ENCODE measurements around the gene UBQLN4. TPM values are rescaled to one million over a fixed set of nuclear protein-coding genes. Genes with fewer than 3 reads are reported as not detected.
A peak's percentile ranks its signal among the peaks of the same experiment; 100 is the strongest.

UBQLN4 gene
- total RNA-seq, 1 donor from 2014 or later, result 43.7 TPM

- Mint-ChIP-seq H3K9me3 (no peaks in the 10 kb centered on the region), H3K4me1 (peaks cover 44% of the 10 kb centered on the region)
These were observed 36.1 kb upstream of the UBQLN4 start for GRCh38 chr1:156089704-156090103.

DNA sequence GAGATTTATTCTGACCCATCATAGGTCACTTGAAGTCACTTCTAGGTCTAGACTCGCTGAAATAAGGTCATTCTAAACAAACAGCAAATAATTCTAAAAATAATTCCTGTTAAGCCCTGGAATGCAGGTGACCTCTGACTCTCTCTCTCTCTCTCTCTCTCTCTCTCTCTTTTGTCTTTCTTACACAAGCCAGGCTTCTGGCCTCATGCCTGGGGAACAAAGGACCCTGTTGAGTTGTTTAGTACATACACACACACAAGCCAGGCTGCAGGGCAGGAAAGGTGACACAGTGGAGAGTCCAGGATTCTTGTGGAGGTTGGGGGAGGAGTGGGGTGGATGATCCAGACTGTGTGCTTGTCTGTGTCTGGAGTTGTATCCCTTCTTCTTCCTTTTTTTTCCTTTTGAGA is 32.7 kb upstream of the UBQLN4 start:
- Mint-ChIP-seq H3K4me1 (peaks cover 58% of the 10 kb centered on the region), H3K4me3 (peak overlapping the region; percentile 100), H3K27ac (peak overlapping the region; percentile 59), H3K36me3 (peaks cover 12% of the 10 kb centered on the region), H3K27me3 (ENCODE audit: insufficient read depth, low read depth) (peaks cover 4% of the 10 kb centered on the region), H3K9me3 (no peaks in the 10 kb centered on the region)
- no peak overlapping the region for H2AFZ ChIP-seq (replicated peaks)
- H3F3A ChIP-seq (ENCODE audit: low read depth), result peaks cover 72% of the 10 kb centered on the region
- H3K36me3 ChIP-seq, result no peaks in the 10 kb centered on the region
- no peaks in the 10 kb centered on the region for H3K9me3 ChIP-seq (ENCODE audit: low read depth)
- H3K4me2 ChIP-seq, result peak overlapping the region; percentile 99
- no peak overlapping the region for H3K9ac ChIP-seq
- peak overlapping the region; percentile 29 for H3K4me3 ChIP-seq
- H4K20me1 ChIP-seq (ENCODE audit: low read depth), result peaks cover 84% of the 10 kb centered on the region
- DNase-seq (ENCODE audit: low spot score), result peak; percentile 83
- no peaks in the 10 kb centered on the region for H3K27me3 ChIP-seq
- H3K27ac ChIP-seq, result peak overlapping the region; percentile 79
- no peak for TF ChIP-seq EZH2phosphoT487 (IDR thresholded peaks at IDR 0.05)
- TF ChIP-seq EZH2 (IDR thresholded peaks at IDR 0.05), result no peak
- TF ChIP-seq CTCF (IDR thresholded peaks at IDR 0.05), result no peak
- peaks cover 36% of the 10 kb centered on the region for H3K4me1 ChIP-seq
- peaks cover 93% of the 10 kb centered on the region for H3K79me2 ChIP-seq (ENCODE audit: low read depth)

More at GRCh38 chr1:156089704-156090103, 36.1 kb upstream of the UBQLN4 start:
- no peak overlapping the region for H3K27ac Mint-ChIP-seq
- no peak overlapping the region for H3K4me3 Mint-ChIP-seq
- Histone ChIP-seq H3F3A (ENCODE audit: low read depth) (peaks cover 42% of the 10 kb centered on the region), H3K36me3 (peaks cover 6% of the 10 kb centered on the region), H3K4me2 (no peak overlapping the region), H3K27ac (peak overlapping the region; percentile 27), H4K20me1 (ENCODE audit: low read depth) (peaks cover 100% of the 10 kb centered on the region), H3K79me2 (ENCODE audit: low read depth) (peaks cover 100% of the 10 kb centered on the region), H3K4me3 (no peak overlapping the region), H3K9me3 (ENCODE audit: low read depth) (no peaks in the 10 kb centered on the region), H3K27me3 (no peaks in the 10 kb centered on the region), H3K4me1 (peaks cover 25% of the 10 kb centered on the region), H3K9ac (no peak overlapping the region), H2AFZ (replicated peaks) (no peak overlapping the region)
- DNase-seq (ENCODE audit: low spot score), result no peak
- H3K27me3 Mint-ChIP-seq (ENCODE audit: insufficient read depth, low read depth), result peaks cover 7% of the 10 kb centered on the region
- H3K36me3 Mint-ChIP-seq, result peaks cover 20% of the 10 kb centered on the region
- no peak for TF ChIP-seq CTCF (IDR thresholded peaks at IDR 0.05)
- TF ChIP-seq EZH2phosphoT487 (IDR thresholded peaks at IDR 0.05), result no peak
- no peak for TF ChIP-seq EZH2 (IDR thresholded peaks at IDR 0.05)

DNA sequence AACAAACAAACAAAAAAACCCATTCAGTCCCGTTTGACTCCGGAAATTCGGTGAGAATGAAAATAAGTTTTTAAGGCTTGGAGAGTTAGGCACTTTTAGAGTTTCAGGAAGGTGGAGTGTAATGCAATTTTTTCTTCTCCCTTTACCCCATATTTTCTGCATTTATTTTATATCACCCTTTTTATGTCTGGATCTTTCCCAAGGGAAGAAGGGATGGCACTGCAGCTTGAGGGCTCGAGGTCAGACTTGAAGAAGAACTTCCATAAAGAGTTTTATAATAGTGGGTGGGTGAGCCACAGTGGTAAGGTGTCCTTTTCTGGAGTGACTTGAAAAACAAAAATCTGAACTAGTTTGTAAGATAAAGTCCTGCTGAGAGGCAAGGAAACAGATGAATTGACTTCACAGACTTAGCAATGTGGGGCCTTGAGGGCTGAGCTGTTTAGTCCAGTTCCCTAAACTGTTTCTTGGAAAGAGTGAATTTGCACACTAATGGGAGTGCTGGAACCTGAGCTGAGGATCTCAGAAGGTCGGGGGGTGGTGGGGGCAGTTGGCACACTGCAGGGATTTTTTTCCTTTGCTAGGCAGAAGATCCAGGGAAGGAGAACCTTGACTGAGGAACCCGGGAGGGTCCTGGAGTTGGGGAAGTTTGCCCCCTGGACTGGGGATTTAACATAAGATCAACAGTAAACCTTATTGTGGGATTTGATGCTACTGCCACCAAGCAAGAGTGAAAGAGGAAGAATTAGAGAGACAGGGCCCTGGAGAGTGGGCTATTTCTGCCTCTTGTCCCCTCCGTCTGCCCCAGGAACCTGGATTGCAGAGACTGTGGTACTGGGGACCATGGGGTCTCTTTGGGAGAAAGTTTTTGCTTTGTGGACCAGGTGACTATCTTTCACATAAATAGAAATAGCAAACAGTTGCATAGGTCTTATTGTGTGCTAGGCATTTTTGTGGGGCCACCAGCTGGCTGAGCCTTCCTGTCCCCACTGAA is 30.5 kb upstream of the UBQLN4 start:
- Mint-ChIP-seq H3K9me3 (no peaks in the 10 kb centered on the region), H3K27me3 (ENCODE audit: insufficient read depth, low read depth) (peaks cover 6% of the 10 kb centered on the region), H3K36me3 (peaks cover 12% of the 10 kb centered on the region), H3K4me3 (peak overlapping the region; percentile 100), H3K4me1 (peaks cover 56% of the 10 kb centered on the region), H3K27ac (peak overlapping the region; percentile 98)
- Histone ChIP-seq H3K36me3 (no peaks in the 10 kb centered on the region), H3K9me3 (ENCODE audit: low read depth) (no peaks in the 10 kb centered on the region), H4K20me1 (ENCODE audit: low read depth) (peaks cover 81% of the 10 kb centered on the region), H3K27me3 (no peaks in the 10 kb centered on the region), H3F3A (ENCODE audit: low read depth) (peaks cover 77% of the 10 kb centered on the region), H2AFZ (replicated peaks) (no peak overlapping the region), H3K79me2 (ENCODE audit: low read depth) (peaks cover 93% of the 10 kb centered on the region), H3K4me3 (peak overlapping the region; percentile 99), H3K4me2 (peak overlapping the region; percentile 99), H3K4me1 (peaks cover 42% of the 10 kb centered on the region), H3K27ac (peak overlapping the region; percentile 99), H3K9ac (peak overlapping the region; percentile 41)
- no peak for TF ChIP-seq EZH2 (IDR thresholded peaks at IDR 0.05)
- TF ChIP-seq CTCF (IDR thresholded peaks at IDR 0.05), result no peak
- TF ChIP-seq EZH2phosphoT487 (IDR thresholded peaks at IDR 0.05), result no peak
- DNase-seq (ENCODE audit: low spot score), result peak; percentile 39
